Stimulated activated CD4-positive, alpha-beta T cell treated with anti-CD3 and anti-CD28 coated beads, TNF-alpha, amount 100 ng/mL, for 24 hours (primary cell): ENCODE measurements around the gene GNB4.

Source experiments
- DNase-seq, 3 experiments: peaks; one replicate each; pipeline ENCODE4 v3.0.0-alpha.2; 2020; ENCODE audit warnings: low read depth in 3 of 3

GNB4 gene

GRCh38 chr3:179436517-179436916 lies 14.8 kb downstream of the GNB4 start:
- DNase-seq: no peak

- DNase-seq: no peak
These were observed 18.8 kb downstream of the GNB4 start for GRCh38 chr3:179432451-179432850.

GRCh38 chr3:179432021-179432420 lies 19.2 kb downstream of the GNB4 start:
- DNase-seq: no peak

GRCh38 chr3:179430277-179430870 lies 20.9 kb downstream of the GNB4 start:
- no peak for DNase-seq

- no peak for DNase-seq
These were observed 22.3 kb downstream of the GNB4 start for GRCh38 chr3:179428876-179429548.

GRCh38 chr3:179425075-179425474 lies 26.2 kb downstream of the GNB4 start:
- DNase-seq: no peak

- DNase-seq: no peak
These were observed 29.8 kb downstream of the GNB4 start for GRCh38 chr3:179421500-179421899.

GRCh38 chr3:179418610-179419009 lies 32.7 kb downstream of the GNB4 start:
- no peak for DNase-seq

- no peak for DNase-seq
These were observed 34.6 kb downstream of the GNB4 start for GRCh38 chr3:179416681-179417080.

- DNase-seq: no peak
These were observed 35.9 kb downstream of the GNB4 start for GRCh38 chr3:179415377-179415776.

GRCh38 chr3:179414804-179415203 lies 36.5 kb downstream of the GNB4 start:
- DNase-seq: no peak

- DNase-seq: no peak
These were observed 40.3 kb downstream of the GNB4 start for GRCh38 chr3:179410999-179411398.

GRCh38 chr3:179410331-179410730 lies 40.9 kb downstream of the GNB4 start:
- no peak for DNase-seq

GRCh38 chr3:179404307-179404706 lies 47.0 kb downstream of the GNB4 start:
- DNase-seq: no peak

- DNase-seq: no peak
These were observed 48.3 kb downstream of the GNB4 start for GRCh38 chr3:179402963-179403362.

GRCh38 chr3:179401561-179401960 lies 49.7 kb downstream of the GNB4 start:
- DNase-seq: no peak

- no peak for DNase-seq
These were observed 52.6 kb downstream of the GNB4 start for GRCh38 chr3:179398574-179399231.

- no peak for DNase-seq
These were observed 59.4 kb downstream of the GNB4 start for GRCh38 chr3:179391906-179392305.

- no peak for DNase-seq
These were observed 74.8 kb downstream of the GNB4 start for GRCh38 chr3:179376474-179376873.

GRCh38 chr3:179375091-179375999 lies 75.9 kb downstream of the GNB4 start:
- no peak for DNase-seq

- no peak for DNase-seq
These were observed 77.3 kb downstream of the GNB4 start for GRCh38 chr3:179373938-179374337.

- no peak for DNase-seq
These were observed 81.6 kb downstream of the GNB4 start for GRCh38 chr3:179369621-179370020.
